GM19467 (cell line): ENCODE results near the gene MACIR.
"Not testable (repeated sequence)": the region's sequence is repeated elsewhere in the genome, so short reads cannot be mapped to it uniquely, and the experiment has no call there.

Experiments used
- ATAC-seq: cut with Tn5 transposase; IDR thresholded peaks from one replicate; pipeline ENCODE4 v1.9.1; 2021; ENCODE audit warnings: mild to moderate bottlenecking, moderate library complexity; ENCODE audit not compliant: unreplicated experiment

Gene MACIR

GRCh38 chr5:103258368-103258956 lies at the start of gene MACIR:
Gene MACIR, plus strand, starts transcription at chr5:103258763. Its CDS starts 17,157 bp downstream, at chr5:103275920.
- ATAC-seq = peak; percentile 79

- ATAC-seq = no peak
Observed at GRCh38 chr5:103209065-103209464, 49.5 kb upstream of the MACIR start.

- no peak for ATAC-seq
Observed at GRCh38 chr5:103210952-103211351, 47.6 kb upstream of the MACIR start.

- peak; percentile 88 for ATAC-seq
Observed at GRCh38 chr5:103211576-103212561, 46.7 kb upstream of the MACIR start.

- no peak for ATAC-seq
Observed at GRCh38 chr5:103216137-103216536, 42.4 kb upstream of the MACIR start.

- ATAC-seq = no peak
Observed at GRCh38 chr5:103216697-103217096, 41.9 kb upstream of the MACIR start.

GRCh38 chr5:103217101-103217500 lies 41.5 kb upstream of the MACIR start:
- ATAC-seq = no peak

GRCh38 chr5:103218164-103218563 lies 40.4 kb upstream of the MACIR start:
- ATAC-seq = no peak

- not testable (repeated sequence) for ATAC-seq
Observed at GRCh38 chr5:103219074-103219473, 39.5 kb upstream of the MACIR start.

- no peak for ATAC-seq
Observed at GRCh38 chr5:103223031-103223955, 35.3 kb upstream of the MACIR start.

GRCh38 chr5:103224118-103224893 lies 34.3 kb upstream of the MACIR start:
- ATAC-seq = peak; percentile 85

GRCh38 chr5:103224894-103225246 lies 33.7 kb upstream of the MACIR start:
- ATAC-seq = no peak

- ATAC-seq = no peak
Observed at GRCh38 chr5:103228061-103228460, 30.5 kb upstream of the MACIR start.

- ATAC-seq = no peak
Observed at GRCh38 chr5:103228588-103228987, 30.0 kb upstream of the MACIR start.

GRCh38 chr5:103232393-103232999 lies 26.1 kb upstream of the MACIR start:
- peak; percentile 75 for ATAC-seq

- ATAC-seq = no peak
Observed at GRCh38 chr5:103234239-103234975, 24.2 kb upstream of the MACIR start.

- no peak for ATAC-seq
Observed at GRCh38 chr5:103235891-103236290, 22.7 kb upstream of the MACIR start.

GRCh38 chr5:103237778-103238177 lies 20.8 kb upstream of the MACIR start:
- ATAC-seq = no peak

GRCh38 chr5:103243665-103244064 lies 14.9 kb upstream of the MACIR start:
- ATAC-seq = no peak
